ENCODE measurements around the gene PDE6C.

Gene PDE6C

GRCh38 chr10:93612311-93612710, at the start of gene PDE6C:
Gene PDE6C, plus strand, starts transcription at chr10:93612537. Its CDS starts 189 bp downstream, at chr10:93612726.
- DNase-seq (ENCODE audit: low spot score) = no peak

- no peak for DNase-seq (ENCODE audit: low spot score)
Measured at GRCh38 chr10:93565446-93565845, 46.9 kb upstream of the PDE6C start.

- no peak for DNase-seq (ENCODE audit: low spot score)
Measured at GRCh38 chr10:93566435-93567276, 45.7 kb upstream of the PDE6C start, which contains the start of gene FFAR4. Gene FFAR4, plus strand, starts transcription at chr10:93566665. Its CDS starts 56 bp downstream, at chr10:93566721.

GRCh38 chr10:93567277-93568104, 44.8 kb upstream of the PDE6C start:
- no peak for DNase-seq (ENCODE audit: low spot score)

GRCh38 chr10:93568105-93568390, 44.3 kb upstream of the PDE6C start:
- DNase-seq (ENCODE audit: low spot score) = no peak

GRCh38 chr10:93570383-93570782, 42.0 kb upstream of the PDE6C start:
- no peak for DNase-seq (ENCODE audit: low spot score)

GRCh38 chr10:93572606-93573005, 39.7 kb upstream of the PDE6C start:
- no peak for DNase-seq (ENCODE audit: low spot score)

GRCh38 chr10:93573051-93573909, 39.1 kb upstream of the PDE6C start:
- DNase-seq (ENCODE audit: low spot score) = no peak

- no peak for DNase-seq (ENCODE audit: low spot score)
Measured at GRCh38 chr10:93573924-93574323, 38.4 kb upstream of the PDE6C start.

GRCh38 chr10:93576888-93577287, 35.4 kb upstream of the PDE6C start:
- DNase-seq (ENCODE audit: low spot score) = no peak

- no peak for DNase-seq (ENCODE audit: low spot score)
Measured at GRCh38 chr10:93577565-93577964, 34.8 kb upstream of the PDE6C start.

GRCh38 chr10:93579089-93579488, 33.2 kb upstream of the PDE6C start:
- DNase-seq (ENCODE audit: low spot score) = no peak

GRCh38 chr10:93579985-93580711, 32.2 kb upstream of the PDE6C start:
- no peak for DNase-seq (ENCODE audit: low spot score)

- DNase-seq (ENCODE audit: low spot score) = no peak
Measured at GRCh38 chr10:93580828-93581227, 31.5 kb upstream of the PDE6C start.

- DNase-seq (ENCODE audit: low spot score) = no peak
Measured at GRCh38 chr10:93584445-93584844, 27.9 kb upstream of the PDE6C start.

- no peak for DNase-seq (ENCODE audit: low spot score)
Measured at GRCh38 chr10:93589648-93590562, 22.4 kb upstream of the PDE6C start.

GRCh38 chr10:93590638-93591037, 21.7 kb upstream of the PDE6C start:
- no peak for DNase-seq (ENCODE audit: low spot score)

GRCh38 chr10:93591065-93591808, 21.1 kb upstream of the PDE6C start:
- DNase-seq (ENCODE audit: low spot score) = no peak

GRCh38 chr10:93593254-93593653, 19.1 kb upstream of the PDE6C start:
- no peak for DNase-seq (ENCODE audit: low spot score)

- no peak for DNase-seq (ENCODE audit: low spot score)
Measured at GRCh38 chr10:93593749-93594148, 18.6 kb upstream of the PDE6C start.

Data from COLO829 (cell line).